ENCODE measurements around the gene FAM184B. TPM values are rescaled to one million over a fixed set of nuclear protein-coding genes. Genes with fewer than 3 reads are reported as not detected.
"Not testable (repeated sequence)": the region's sequence is repeated elsewhere in the genome, so short reads cannot be mapped to it uniquely, and the experiment has no call there.

FAM184B gene
- total and polyA plus RNA-seq, 5 donors, result 0.05 TPM; not detected in 4

- ATAC-seq, result no peak
- DNase-seq, result no peak
- intact Hi-C loops (cut with DNase I), result no loop called here
- H3K4me3 ChIP-seq (ENCODE audit: low read length), result no peak overlapping the region
- no peak overlapping the region for H3K27ac ChIP-seq (ENCODE audit: low read length)
- WGBS, result 75% methylated on average over 3 of the region's 3 CpGs
- H3K27me3 ChIP-seq (ENCODE audit: control insufficient read depth, insufficient read depth), result no peaks in the 10 kb centered on the region
- no peaks in the 10 kb centered on the region for H3K4me1 ChIP-seq (ENCODE audit: control insufficient read depth, insufficient read depth, low read length)
- no peaks in the 10 kb centered on the region for H3K9me3 ChIP-seq (ENCODE audit: control insufficient read depth, low read length)
These were observed 63.0 kb downstream of the FAM184B start for GRCh38 chr4:17718471-17718870.

GRCh38 chr4:17717301-17717700 lies 64.1 kb downstream of the FAM184B start:
- H3K4me1 ChIP-seq (ENCODE audit: control insufficient read depth, insufficient read depth, low read length), result no peaks in the 10 kb centered on the region
- H3K4me3 ChIP-seq (ENCODE audit: low read length), result no peak overlapping the region
- H3K9me3 ChIP-seq (ENCODE audit: control insufficient read depth, low read length), result no peaks in the 10 kb centered on the region
- no peaks in the 10 kb centered on the region for H3K27me3 ChIP-seq (ENCODE audit: control insufficient read depth, insufficient read depth)
- DNase-seq (no peak), ATAC-seq (no peak)
- no peak overlapping the region for H3K27ac ChIP-seq (ENCODE audit: low read length)
- 50% methylated on average over 5 of the region's 5 CpGs for WGBS
- intact Hi-C loops (cut with DNase I), result no loop called here

- Histone ChIP-seq H3K27ac (ENCODE audit: low read length) (no peak overlapping the region), H3K4me1 (ENCODE audit: control insufficient read depth, insufficient read depth, low read length) (no peaks in the 10 kb centered on the region), H3K9me3 (ENCODE audit: control insufficient read depth, low read length) (no peaks in the 10 kb centered on the region), H3K4me3 (ENCODE audit: low read length) (no peak overlapping the region), H3K27me3 (ENCODE audit: control insufficient read depth, insufficient read depth) (no peaks in the 10 kb centered on the region)
- ATAC-seq (no peak), DNase-seq (no peak)
- intact Hi-C loops (cut with DNase I), result no loop called here
- WGBS, result 89% methylated on average over 2 of the region's 2 CpGs
These were observed 65.9 kb downstream of the FAM184B start for GRCh38 chr4:17715511-17715910.

- Histone ChIP-seq H3K9me3 (ENCODE audit: control insufficient read depth, low read length) (no peaks in the 10 kb centered on the region), H3K4me1 (ENCODE audit: control insufficient read depth, insufficient read depth, low read length) (no peaks in the 10 kb centered on the region), H3K27me3 (ENCODE audit: control insufficient read depth, insufficient read depth) (no peaks in the 10 kb centered on the region), H3K4me3 (ENCODE audit: low read length) (no peak overlapping the region), H3K27ac (ENCODE audit: low read length) (no peak overlapping the region)
- ATAC-seq (no peak), DNase-seq (no peak)
- intact Hi-C loops (cut with DNase I), result no loop called here
- 91% methylated on average over 5 of the region's 5 CpGs for WGBS
These were observed 67.6 kb downstream of the FAM184B start for GRCh38 chr4:17713779-17714178.

GRCh38 chr4:17712166-17712565 lies 69.3 kb downstream of the FAM184B start:
- no peak for ATAC-seq
- 75% methylated on average over 5 of the region's 5 CpGs for WGBS
- DNase-seq, result no peak
- H3K27ac ChIP-seq (ENCODE audit: low read length), result no peak overlapping the region
- no peak overlapping the region for H3K4me3 ChIP-seq (ENCODE audit: low read length)
- no peaks in the 10 kb centered on the region for H3K9me3 ChIP-seq (ENCODE audit: control insufficient read depth, low read length)
- H3K27me3 ChIP-seq (ENCODE audit: control insufficient read depth, insufficient read depth), result no peaks in the 10 kb centered on the region
- H3K4me1 ChIP-seq (ENCODE audit: control insufficient read depth, insufficient read depth, low read length), result no peaks in the 10 kb centered on the region
- intact Hi-C loops (cut with DNase I), result no loop called here

- 83% methylated on average over 8 of the region's 8 CpGs for WGBS
- H3K27ac ChIP-seq (ENCODE audit: low read length); H3K4me3 ChIP-seq (ENCODE audit: low read length); H3K9me3 ChIP-seq (ENCODE audit: control insufficient read depth, low read length); intact Hi-C loops (cut with DNase I); H3K27me3 ChIP-seq (ENCODE audit: control insufficient read depth, insufficient read depth); ATAC-seq; H3K4me1 ChIP-seq (ENCODE audit: control insufficient read depth, insufficient read depth, low read length); DNase-seq: not testable (repeated sequence)
These were observed 70.2 kb downstream of the FAM184B start for GRCh38 chr4:17711206-17711605.

- DNase-seq, result no peak
- H3K27me3 ChIP-seq (ENCODE audit: control insufficient read depth, insufficient read depth), result no peaks in the 10 kb centered on the region
- WGBS, result 66% methylated on average over 8 of the region's 8 CpGs
- H3K4me1 ChIP-seq (ENCODE audit: control insufficient read depth, insufficient read depth, low read length), result no peaks in the 10 kb centered on the region
- intact Hi-C loops (cut with DNase I), result no loop called here
- ATAC-seq, result no peak
- no peaks in the 10 kb centered on the region for H3K9me3 ChIP-seq (ENCODE audit: control insufficient read depth, low read length)
- no peak overlapping the region for H3K4me3 ChIP-seq (ENCODE audit: low read length)
- H3K27ac ChIP-seq (ENCODE audit: low read length), result no peak overlapping the region
These were observed 71.7 kb downstream of the FAM184B start for GRCh38 chr4:17709763-17710068.

- intact Hi-C loops (cut with DNase I), result no loop called here
- no peaks in the 10 kb centered on the region for H3K9me3 ChIP-seq (ENCODE audit: control insufficient read depth, low read length)
- H3K27me3 ChIP-seq (ENCODE audit: control insufficient read depth, insufficient read depth), result no peaks in the 10 kb centered on the region
- no peak overlapping the region for H3K4me3 ChIP-seq (ENCODE audit: low read length)
- WGBS, result 80% methylated on average over 36 of the region's 36 CpGs
- no peak overlapping the region for H3K27ac ChIP-seq (ENCODE audit: low read length)
- ATAC-seq, result no peak
- H3K4me1 ChIP-seq (ENCODE audit: control insufficient read depth, insufficient read depth, low read length), result no peaks in the 10 kb centered on the region
- peak in 1 of 3 donors; percentile 50 for DNase-seq
These were observed 72.2 kb downstream of the FAM184B start for GRCh38 chr4:17708992-17709762.

- DNase-seq (no peak), ATAC-seq (no peak)
- H3K27me3 ChIP-seq (ENCODE audit: control insufficient read depth, insufficient read depth), result no peaks in the 10 kb centered on the region
- H3K4me3 ChIP-seq (ENCODE audit: low read length), result no peak overlapping the region
- no peaks in the 10 kb centered on the region for H3K4me1 ChIP-seq (ENCODE audit: control insufficient read depth, insufficient read depth, low read length)
- 71% methylated on average over 2 of the region's 2 CpGs for WGBS
- intact Hi-C loops (cut with DNase I), result no loop called here
- no peaks in the 10 kb centered on the region for H3K9me3 ChIP-seq (ENCODE audit: control insufficient read depth, low read length)
- no peak overlapping the region for H3K27ac ChIP-seq (ENCODE audit: low read length)
These were observed 73.8 kb downstream of the FAM184B start for GRCh38 chr4:17707671-17708070.

- Histone ChIP-seq H3K4me3 (ENCODE audit: low read length) (no peak overlapping the region), H3K27me3 (ENCODE audit: control insufficient read depth, insufficient read depth) (no peaks in the 10 kb centered on the region), H3K9me3 (ENCODE audit: control insufficient read depth, low read length) (no peaks in the 10 kb centered on the region), H3K27ac (ENCODE audit: low read length) (no peak overlapping the region), H3K4me1 (ENCODE audit: control insufficient read depth, insufficient read depth, low read length) (no peaks in the 10 kb centered on the region)
- ATAC-seq (no peak), DNase-seq (no peak)
- WGBS, result 69% methylated on average over 2 of the region's 2 CpGs
- intact Hi-C loops (cut with DNase I), result no loop called here
These were observed 76.3 kb downstream of the FAM184B start for GRCh38 chr4:17705107-17705506.

GRCh38 chr4:17704020-17704650 lies 77.3 kb downstream of the FAM184B start:
- no peak overlapping the region for H3K4me3 ChIP-seq (ENCODE audit: low read length)
- no peaks in the 10 kb centered on the region for H3K9me3 ChIP-seq (ENCODE audit: control insufficient read depth, low read length)
- H3K27ac ChIP-seq (ENCODE audit: low read length), result no peak overlapping the region
- intact Hi-C loops (cut with DNase I), result no loop called here
- H3K27me3 ChIP-seq (ENCODE audit: control insufficient read depth, insufficient read depth), result no peaks in the 10 kb centered on the region
- ATAC-seq, result no peak
- no peaks in the 10 kb centered on the region for H3K4me1 ChIP-seq (ENCODE audit: control insufficient read depth, insufficient read depth, low read length)
- 74% methylated on average over 6 of the region's 6 CpGs for WGBS
- DNase-seq, result no peak

Data from right cardiac atrium (tissue), 5 donors.